ENCODE results near the gene CACNA1A. TPM values are rescaled to one million over a fixed set of nuclear protein-coding genes. Genes with fewer than 3 reads are reported as not detected.

The CACNA1A gene
- total and polyA plus RNA-seq, 2 of the 4 experiments (the other 2 are of a cell fraction) = 5.9 to 15.0 TPM

DNA sequence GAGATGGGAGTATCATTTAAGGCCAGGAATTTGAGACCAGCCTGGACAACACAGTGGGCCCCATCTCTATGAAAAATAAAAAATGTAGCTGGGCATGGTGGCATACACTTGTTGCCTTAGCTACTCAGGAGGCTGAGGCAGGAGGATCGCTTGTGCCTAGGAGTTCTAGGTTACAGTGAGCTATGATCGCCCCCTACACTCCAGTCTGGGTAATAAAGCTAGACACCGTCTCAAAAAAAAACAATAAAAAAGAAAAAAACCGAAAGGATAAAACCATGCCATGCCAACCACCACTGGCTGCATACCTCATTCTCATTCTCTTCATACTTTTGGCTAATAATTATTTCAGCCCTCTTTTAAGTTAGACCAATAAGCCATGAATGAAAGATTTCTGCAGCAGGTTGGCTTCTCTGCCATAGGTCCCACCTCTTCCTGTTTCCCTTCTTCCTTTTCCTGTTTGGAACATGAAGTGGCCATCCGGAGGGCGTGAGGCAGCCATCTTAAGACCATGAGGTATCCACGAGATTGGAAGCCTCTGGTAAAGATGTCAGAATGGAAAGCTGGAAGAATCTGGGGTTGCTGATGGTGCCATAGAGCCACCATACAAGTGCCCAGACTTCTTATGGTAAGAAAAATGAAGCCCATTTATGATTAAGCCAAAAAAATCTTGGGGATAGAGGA, 171.3 kb downstream of the CACNA1A start:
- in situ Hi-C loops (cut with MboI; ENCODE audit: low sequenced_read_pairs) = no loop called here

More for the DNA sequence above, 171.3 kb downstream of the CACNA1A start:
- H3K23ac ChIP-seq (ENCODE audit: low read depth, low read length) = no peak overlapping the region
- H2BK5ac ChIP-seq (ENCODE audit: low read depth, low read length, poor library complexity, severe bottlenecking) = no peak overlapping the region
- intact Hi-C loops (cut with micrococcal nuclease) (no loop called here), dilution Hi-C loops (cut with HindIII; ENCODE audit: low sequenced_read_pairs, unreplicated experiment) (no loop called here)
- no TSS peak for BruUV-seq (replicated peaks)
- no peak overlapping the region for H4K5ac ChIP-seq (ENCODE audit: low read depth, low read length)
- TF ChIP-seq SMC3 (IDR thresholded peaks at IDR 0.05; ENCODE audit: low read depth, low read length) (no peak), RFX5 (IDR thresholded peaks at IDR 0.05; ENCODE audit: low read depth, low read length) (no peak), MAFK (IDR thresholded peaks at IDR 0.05; ENCODE audit: low read depth, low read length) (no peak), CEBPB (IDR thresholded peaks at IDR 0.05; ENCODE audit: low read depth, low read length) (no peak), RCOR1 (IDR thresholded peaks at IDR 0.05; ENCODE audit: insufficient replicate concordance, low read length) (no peak), BHLHE40 (IDR thresholded peaks at IDR 0.05; ENCODE audit: low read depth, low read length) (no peak), MXI1 (IDR thresholded peaks at IDR 0.05; ENCODE audit: borderline replicate concordance, low read depth, low read length) (no peak), FOS (IDR thresholded peaks at IDR 0.05; ENCODE audit: low read depth, low read length) (no peak)
- TF ChIP-seq, protein P1, sequence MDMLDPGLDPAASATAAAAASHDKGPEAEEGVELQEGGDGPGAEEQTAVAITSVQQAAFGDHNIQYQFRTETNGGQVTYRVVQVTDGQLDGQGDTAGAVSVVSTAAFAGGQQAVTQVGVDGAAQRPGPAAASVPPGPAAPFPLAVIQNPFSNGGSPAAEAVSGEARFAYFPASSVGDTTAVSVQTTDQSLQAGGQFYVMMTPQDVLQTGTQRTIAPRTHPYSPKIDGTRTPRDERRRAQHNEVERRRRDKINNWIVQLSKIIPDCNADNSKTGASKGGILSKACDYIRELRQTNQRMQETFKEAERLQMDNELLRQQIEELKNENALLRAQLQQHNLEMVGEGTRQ (IDR thresholded peaks at IDR 0.05; ENCODE audit: low read depth, low read length) = no peak
- no peak overlapping the region for H2AK9ac ChIP-seq (replicated peaks; ENCODE audit: low read depth, low read length, poor library complexity)
- no peak overlapping the region for H3K4ac ChIP-seq (ENCODE audit: low read depth, low read length)
- no peak overlapping the region for H3K56ac ChIP-seq (ENCODE audit: extremely low read depth, insufficient read depth, low read length)
- H3K9me1 ChIP-seq (ENCODE audit: insufficient read depth, low read length) = no peaks in the 10 kb centered on the region
- DNase-seq = no peak
- no peak overlapping the region for H3K4me2 ChIP-seq (ENCODE audit: low read depth, low read length)
- ChIA-PET POLR2A (ENCODE audit: unreplicated experiment) (no interaction called here), CTCF (interaction anchor here (0.5 to 0.6 kb wide), 2 partner anchors 25 to 249 kb away, joined by 3 read pairs; no protein-coding TSS in a partner anchor)
- H3K9ac ChIP-seq (ENCODE audit: low read depth, low read length) = no peak overlapping the region
- no peaks in the 10 kb centered on the region for H3K4me1 ChIP-seq (ENCODE audit: control insufficient read depth, insufficient read depth, low read length)
- no peaks in the 10 kb centered on the region for H3K27me3 ChIP-seq (ENCODE audit: control insufficient read depth, insufficient read depth, low read length)
- H3K4me3 ChIP-seq (ENCODE audit: insufficient read depth, low read depth, low read length) = no peak overlapping the region
- H2BK15ac ChIP-seq (ENCODE audit: low read depth, low read length) = no peak overlapping the region
- no peak for ATAC-seq (ENCODE audit: low read depth)
- H3K18ac ChIP-seq (ENCODE audit: low read depth, low read length) = no peak overlapping the region
- H4K8ac ChIP-seq (ENCODE audit: low read depth in 2 of 2, low read length in 2 of 2) = no peak overlapping the region
- peaks cover 4% of the 10 kb centered on the region; the same call in 1 of the 2 replicates for H3K36me3 ChIP-seq (ENCODE audit: control insufficient read depth, insufficient read depth, low read length)
- no peaks in the 10 kb centered on the region for H4K20me1 ChIP-seq (ENCODE audit: insufficient read depth, low read length)
- 60% methylated on average over 1 of the region's 7 CpGs; no CpG with 5 or more reads in 1 of the 2 experiments for WGBS, 2 experiments (ENCODE audit: extremely low coverage in 2 of 2, insufficient read length in 1 of 2)
- no peak overlapping the region for H3K27ac ChIP-seq (ENCODE audit: insufficient read depth, low read length)
- no peak overlapping the region for H4K91ac ChIP-seq (ENCODE audit: insufficient read depth, low read depth, low read length)
- H3K9me3 ChIP-seq (ENCODE audit: control insufficient read depth, insufficient read depth, low read length) = peaks cover 7% of the 10 kb centered on the region
- no peaks in the 10 kb centered on the region for H3K79me1 ChIP-seq (ENCODE audit: low read depth in 1 of 2, low read length in 2 of 2)
- H3K14ac ChIP-seq (replicated peaks; ENCODE audit: low read depth, low read length) = no peak overlapping the region
- no peak overlapping the region for H2AFZ ChIP-seq (replicated peaks; ENCODE audit: low read length, poor library complexity)
- no peak overlapping the region for H2AK5ac ChIP-seq (ENCODE audit: low read depth, low read length)
- no peak overlapping the region for H2BK120ac ChIP-seq (ENCODE audit: low read depth, low read length)
- no peak overlapping the region for H2BK20ac ChIP-seq (ENCODE audit: low read depth, low read length)

Measured in IMR-90 (cell line).